GM10266 (cell line): ENCODE measurements around the gene TM2D3.

Source experiments
- DNase-seq: peaks from one replicate; pipeline ENCODE4 v3.0.0; 2012; ENCODE audit errors: extremely low spot score
- TF ChIP-seq, protein P1 (sequence below): IDR thresholded peaks from 2 replicates; pipeline ENCODE4 v1.5.1; 2012; ENCODE audit warnings: mild to moderate bottlenecking, low read depth; ENCODE audit not compliant: control insufficient read depth, insufficient read depth; ENCODE audit errors: missing control alignments

Gene TM2D3

GRCh38 chr15:101604124-101604874, 47.9 kb downstream of the TM2D3 start:
- no peak for DNase-seq
- TF ChIP-seq, protein P1, sequence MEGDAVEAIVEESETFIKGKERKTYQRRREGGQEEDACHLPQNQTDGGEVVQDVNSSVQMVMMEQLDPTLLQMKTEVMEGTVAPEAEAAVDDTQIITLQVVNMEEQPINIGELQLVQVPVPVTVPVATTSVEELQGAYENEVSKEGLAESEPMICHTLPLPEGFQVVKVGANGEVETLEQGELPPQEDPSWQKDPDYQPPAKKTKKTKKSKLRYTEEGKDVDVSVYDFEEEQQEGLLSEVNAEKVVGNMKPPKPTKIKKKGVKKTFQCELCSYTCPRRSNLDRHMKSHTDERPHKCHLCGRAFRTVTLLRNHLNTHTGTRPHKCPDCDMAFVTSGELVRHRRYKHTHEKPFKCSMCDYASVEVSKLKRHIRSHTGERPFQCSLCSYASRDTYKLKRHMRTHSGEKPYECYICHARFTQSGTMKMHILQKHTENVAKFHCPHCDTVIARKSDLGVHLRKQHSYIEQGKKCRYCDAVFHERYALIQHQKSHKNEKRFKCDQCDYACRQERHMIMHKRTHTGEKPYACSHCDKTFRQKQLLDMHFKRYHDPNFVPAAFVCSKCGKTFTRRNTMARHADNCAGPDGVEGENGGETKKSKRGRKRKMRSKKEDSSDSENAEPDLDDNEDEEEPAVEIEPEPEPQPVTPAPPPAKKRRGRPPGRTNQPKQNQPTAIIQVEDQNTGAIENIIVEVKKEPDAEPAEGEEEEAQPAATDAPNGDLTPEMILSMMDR = no peak

- no peak for DNase-seq
- TF ChIP-seq, protein P1 = no peak
Observed at GRCh38 chr15:101602801-101603200, 49.4 kb downstream of the TM2D3 start.

DNA sequence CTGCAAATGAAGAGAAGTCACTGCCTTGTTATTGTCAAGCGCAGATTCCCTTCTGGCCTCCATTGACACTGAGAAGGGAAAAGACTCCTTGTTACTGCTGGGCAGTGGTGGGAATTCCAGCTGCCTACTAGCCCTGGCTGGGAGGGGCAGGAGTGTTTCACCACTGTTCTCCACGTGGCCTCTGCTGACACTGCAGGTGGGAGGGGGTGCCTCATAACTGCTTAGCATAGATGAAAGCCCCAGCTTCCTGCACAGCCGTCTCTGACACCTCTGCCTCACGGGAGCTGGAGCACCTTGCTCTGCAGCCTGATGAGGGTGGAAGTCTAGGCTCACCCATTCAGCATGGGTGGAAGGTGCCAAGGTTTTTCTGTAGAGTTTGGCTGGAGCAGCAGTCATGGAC, 52.1 kb downstream of the TM2D3 start:
- TF ChIP-seq, protein P1 = no peak

GRCh38 chr15:101599091-101599490, 53.1 kb downstream of the TM2D3 start:
- TF ChIP-seq, protein P1 = no peak
- DNase-seq = no peak

More for the DNA sequence above, 52.1 kb downstream of the TM2D3 start:
- DNase-seq = no peak

DNA sequence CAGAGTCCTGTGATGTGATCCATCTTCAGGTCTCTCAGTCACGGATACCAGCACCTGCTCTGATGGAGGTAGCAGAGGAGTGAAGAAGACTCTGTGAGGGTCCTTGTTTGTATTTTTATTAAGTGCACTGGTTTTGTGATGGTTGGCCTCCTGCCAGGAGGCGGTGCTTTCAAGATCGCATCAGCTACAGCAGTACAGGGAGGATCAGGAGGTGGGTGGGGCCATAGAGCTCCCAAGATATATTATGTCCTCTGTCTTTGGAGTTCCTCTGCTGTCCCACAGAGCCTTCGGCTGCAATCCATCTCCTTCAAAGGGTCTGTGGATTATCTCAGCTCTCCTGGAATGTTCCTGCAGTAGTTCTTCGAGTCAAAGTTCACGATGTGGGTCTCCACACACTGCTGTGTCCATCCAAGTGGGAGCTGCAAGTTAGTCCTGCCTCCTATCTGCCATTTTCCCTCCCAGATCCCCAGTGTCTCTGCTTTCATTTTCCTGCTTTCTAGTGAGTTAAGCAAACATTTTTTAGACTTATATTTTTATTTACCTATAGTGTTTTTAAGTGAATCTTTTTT, 54.7 kb downstream of the TM2D3 start:
- no peak for DNase-seq
- TF ChIP-seq, protein P1 = no peak

DNA sequence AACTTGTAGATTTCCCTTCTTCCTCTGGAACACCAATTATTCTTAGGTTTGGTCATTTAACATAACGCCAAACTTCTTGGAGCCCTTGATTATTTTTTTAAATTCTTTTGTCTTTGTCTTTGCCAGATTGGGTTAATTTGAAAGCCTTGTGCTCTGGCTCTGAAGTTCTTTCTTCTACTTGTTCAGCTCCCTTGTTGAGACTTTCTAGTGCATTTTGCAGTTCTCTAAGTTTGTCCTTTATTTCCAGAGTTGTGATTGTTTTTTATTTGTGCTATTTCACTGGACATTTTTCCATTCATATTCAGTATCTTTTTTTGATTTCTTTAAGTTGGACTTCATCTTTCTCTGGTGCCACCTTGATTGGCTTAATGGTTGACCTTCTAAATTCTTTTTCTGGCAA, 55.5 kb downstream of the TM2D3 start:
- DNase-seq = no peak
- TF ChIP-seq, protein P1 = no peak
